Measurements from ENCODE around the gene DLG5. TPM values are rescaled to one million over a fixed set of nuclear protein-coding genes. Genes with fewer than 3 reads are reported as not detected.
A peak's percentile ranks its signal among the peaks of the same experiment; 100 is the strongest.

DLG5 gene
- total and polyA plus RNA-seq, 9 of the 15 experiments (the other 6 are each of a cell fraction or from before 2014, with no cell fraction given) = 1.4 to 26.8 (median 11.2) TPM

- peak in 1 of 2 experiments; percentile 8; a peak in 1 of 4 replicates for TF ChIP-seq ZMIZ1 (IDR thresholded peaks at IDR 0.05; ENCODE audit: low read depth in 2 of 2, low read length in 2 of 2)
- TF ChIP-seq TBP (optimal IDR thresholded peaks at IDR 0.05; ENCODE audit: low read depth, low read length) = peak; percentile 50
- TF ChIP-seq ZBTB40 (IDR thresholded peaks at IDR 0.05) = no peak
- TF ChIP-seq ZBTB40 (CRISPR knock-in tag; IDR thresholded peaks at IDR 0.05) = no peak
- peak in 1 of 2 experiments; percentile 2; a peak in 1 of 4 replicates for TF ChIP-seq RCOR1 (IDR thresholded peaks at IDR 0.05; ENCODE audit: borderline replicate concordance in 1 of 2, low read depth in 2 of 2, low read length in 2 of 2)
- peak; percentile 70 for TF ChIP-seq SMAD4 (CRISPR knock-in tag; conservative IDR thresholded peaks at IDR 0.05)
- no peak for TF ChIP-seq FOXA1 (IDR thresholded peaks at IDR 0.05; ENCODE audit: borderline replicate concordance)
- peak in 1 of 2 experiments; percentile 81; a peak in 2 of 4 replicates for TF ChIP-seq ZNF639 (CRISPR knock-in tag; conservative IDR thresholded peaks at IDR 0.05 in 1 of 2, IDR thresholded peaks at IDR 0.05 in 1 of 2)
- no peak for TF ChIP-seq ARID3A (IDR thresholded peaks at IDR 0.05; ENCODE audit: borderline replicate concordance, low read depth, low read length)
Observed at GRCh38 chr10:77926566-77927401, at the start of gene DLG5 (continued).
